Muscle of leg (tissue), 11 donors: Measurements from ENCODE around the gene ESPN. TPM values are rescaled to one million over a fixed set of nuclear protein-coding genes. Genes with fewer than 3 reads are reported as not detected.

Experiments used
- DNase-seq: peaks from one replicate; pipeline ENCODE4 v3.0.0; 2013
- H3K27ac ChIP-seq: one replicate; pipeline ENCODE4 v1.5.1; 2013; ENCODE audit warnings: mild to moderate bottlenecking, low read length, control low read depth
- H3K27me3 ChIP-seq: one replicate; pipeline ENCODE4 v1.6.1; 2013; ENCODE audit warnings: low read length; ENCODE audit not compliant: control insufficient read depth, insufficient read depth
- H3K36me3 ChIP-seq: one replicate; pipeline ENCODE4 v1.6.1; 2013; ENCODE audit warnings: low read length; ENCODE audit not compliant: control insufficient read depth, insufficient read depth
- H3K4me1 ChIP-seq: one replicate; pipeline ENCODE4 v1.6.1; 2013; ENCODE audit warnings: low read length; ENCODE audit not compliant: control insufficient read depth, insufficient read depth
- H3K4me3 ChIP-seq: one replicate; pipeline ENCODE4 v1.5.1; 2013; ENCODE audit warnings: low read length, control low read depth
- H3K9me3 ChIP-seq: replicated peaks from 2 replicates; pipeline ENCODE4 v1.6.1; 2013; ENCODE audit warnings: low read depth, low read length; ENCODE audit not compliant: control insufficient read depth
- WGBS: methylation state at CpG from one replicate; pipeline ENCODE4 v1.1.5; 2013; ENCODE audit warnings: missing lambda C conversion rate; ENCODE audit not compliant: insufficient coverage; 5-methylcytosine and 5-hydroxymethylcytosine counted together
- polyA plus RNA-seq, 8 donors: library from polyadenylated mRNA; unstranded; fragments of 120-200 nt; gene quantifications; one replicate each; pipeline versions ENCODE4 v1.2.1 to v1.2.3, GENCODE V29; 2013; ENCODE audit warnings: inconsistent platforms in 1 of 8, low replicate concordance in 1 of 8; ENCODE audit not compliant: insufficient read length in 8 of 8, insufficient read depth in 1 of 8
- total RNA-seq: library from RNA; stranded (reverse); fragments of 120-200 nt; gene quantifications from one replicate; pipeline ENCODE4 v1.2.4, GENCODE V29; 2013

The ESPN gene
- total and polyA plus RNA-seq, 9 donors, result 0.22 to 14.3 (median 1.7) TPM

DNA sequence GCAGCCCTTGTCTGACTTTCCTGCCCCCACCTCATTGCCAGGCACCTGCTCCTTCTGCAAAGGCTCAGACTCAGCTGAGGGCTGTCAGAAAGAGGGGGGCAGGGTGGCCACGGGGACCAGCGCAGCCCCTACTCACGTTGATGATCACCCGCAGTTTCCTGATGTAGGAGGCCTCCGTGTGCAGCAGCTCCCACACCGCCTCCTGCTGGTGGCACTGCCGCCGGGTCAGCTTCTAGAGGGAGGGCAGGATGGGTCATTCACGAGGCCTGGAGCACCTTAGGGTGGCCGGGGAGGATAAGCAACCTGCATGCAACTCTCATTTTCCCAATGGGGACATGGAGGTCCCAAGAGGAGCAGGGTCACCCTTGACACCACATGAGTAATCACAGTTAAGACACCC lies 47.8 kb downstream of the ESPN start:
- peaks cover 37% of the 10 kb centered on the region for H3K36me3 ChIP-seq
- no peaks in the 10 kb centered on the region for H3K4me1 ChIP-seq
- H3K27me3 ChIP-seq, result no peaks in the 10 kb centered on the region
- 77% methylated on average over 10 of the region's 10 CpGs for WGBS
- no peak overlapping the region for H3K4me3 ChIP-seq
- DNase-seq, result no peak
- H3K9me3 ChIP-seq, result no peaks in the 10 kb centered on the region
- H3K27ac ChIP-seq, result no peak overlapping the region

DNA sequence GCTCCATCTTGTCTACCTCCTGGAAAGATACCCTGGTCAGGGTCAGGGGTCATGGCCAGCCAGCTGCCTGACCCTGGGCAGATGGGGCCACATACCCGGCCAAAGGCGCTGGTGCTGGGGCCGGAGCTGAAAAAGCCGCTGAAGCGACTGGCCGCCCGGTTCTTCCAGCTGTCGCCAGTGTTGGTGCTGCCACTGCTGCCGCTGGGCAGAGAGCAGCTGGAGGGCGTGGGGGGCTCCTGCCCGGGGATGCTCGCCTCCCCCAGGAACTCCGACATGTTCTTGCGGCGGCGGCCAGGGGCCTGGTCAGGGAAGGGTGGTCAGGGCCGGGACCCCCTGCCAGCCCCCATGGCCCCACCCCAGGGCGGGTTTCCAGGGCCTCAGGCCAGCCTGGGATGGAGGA lies 48.6 kb downstream of the ESPN start:
- Histone ChIP-seq H3K27ac (no peak overlapping the region), H3K4me1 (no peaks in the 10 kb centered on the region), H3K27me3 (no peaks in the 10 kb centered on the region), H3K36me3 (peaks cover 30% of the 10 kb centered on the region), H3K9me3 (no peaks in the 10 kb centered on the region), H3K4me3 (no peak overlapping the region)
- 93% methylated on average over 12 of the region's 18 CpGs for WGBS
- DNase-seq, result no peak

GRCh38 chr1:6473974-6474814 lies 49.6 kb downstream of the ESPN start:
- no peak for DNase-seq
- 71% methylated on average over 10 of the region's 33 CpGs for whole genome bisulfite sequencing
- Histone ChIP-seq H3K27ac (no peak overlapping the region), H3K27me3 (no peaks in the 10 kb centered on the region), H3K4me3 (no peak overlapping the region), H3K4me1 (no peaks in the 10 kb centered on the region), H3K36me3 (peaks cover 25% of the 10 kb centered on the region), H3K9me3 (no peaks in the 10 kb centered on the region)

DNA sequence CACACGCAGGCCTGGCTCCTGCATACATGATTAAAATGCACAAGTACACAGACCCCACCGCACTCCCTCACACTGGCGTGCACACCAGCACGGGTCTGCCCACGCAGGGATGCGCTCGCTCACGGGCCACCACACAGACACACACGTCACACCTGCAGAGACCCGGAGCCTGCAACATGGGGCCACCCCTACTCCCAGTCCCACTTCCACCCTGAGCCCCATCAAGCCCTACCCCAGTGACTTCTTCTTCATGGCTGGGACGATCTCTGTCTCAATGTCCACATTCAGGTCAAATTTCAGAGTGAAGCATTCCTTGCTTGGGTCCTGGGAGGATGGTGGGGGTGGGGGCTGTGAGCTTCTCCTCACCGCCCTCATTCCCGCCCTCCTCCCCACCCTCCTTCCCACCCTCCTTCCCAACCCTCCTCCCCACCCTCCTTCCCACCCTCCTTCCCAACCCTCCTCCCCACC lies 50.3 kb downstream of the ESPN start:
- 73% methylated on average over 9 of the region's 13 CpGs for WGBS
- H3K4me1 ChIP-seq, result no peaks in the 10 kb centered on the region
- DNase-seq, result no peak
- no peak overlapping the region for H3K4me3 ChIP-seq
- H3K9me3 ChIP-seq, result no peaks in the 10 kb centered on the region
- no peak overlapping the region for H3K27ac ChIP-seq
- H3K27me3 ChIP-seq, result no peaks in the 10 kb centered on the region
- peaks cover 22% of the 10 kb centered on the region for H3K36me3 ChIP-seq

- peaks cover 18% of the 10 kb centered on the region for H3K36me3 ChIP-seq
- no peak overlapping the region for H3K27ac ChIP-seq
- no peaks in the 10 kb centered on the region for H3K9me3 ChIP-seq
- 20% methylated on average over 25 of the region's 33 CpGs for WGBS
- H3K4me1 ChIP-seq, result no peaks in the 10 kb centered on the region
- no peaks in the 10 kb centered on the region for H3K27me3 ChIP-seq
- H3K4me3 ChIP-seq, result no peak overlapping the region
- no peak for DNase-seq
Observed at GRCh38 chr1:6475381-6476133, 51.0 kb downstream of the ESPN start.

GRCh38 chr1:6476483-6476882 lies 51.9 kb downstream of the ESPN start:
- Histone ChIP-seq H3K4me1 (no peaks in the 10 kb centered on the region), H3K4me3 (no peak overlapping the region), H3K9me3 (no peaks in the 10 kb centered on the region), H3K27me3 (no peaks in the 10 kb centered on the region), H3K36me3 (peaks cover 18% of the 10 kb centered on the region), H3K27ac (no peak overlapping the region)
- 81% methylated on average over 5 of the region's 5 CpGs for WGBS
- no peak for DNase-seq

GRCh38 chr1:6477039-6477820 lies 52.7 kb downstream of the ESPN start:
- Histone ChIP-seq H3K36me3 (peaks cover 14% of the 10 kb centered on the region), H3K9me3 (no peaks in the 10 kb centered on the region), H3K4me1 (no peaks in the 10 kb centered on the region), H3K27me3 (no peaks in the 10 kb centered on the region), H3K4me3 (no peak overlapping the region), H3K27ac (no peak overlapping the region)
- 59% methylated on average over 24 of the region's 24 CpGs for WGBS
- DNase-seq, result no peak

DNA sequence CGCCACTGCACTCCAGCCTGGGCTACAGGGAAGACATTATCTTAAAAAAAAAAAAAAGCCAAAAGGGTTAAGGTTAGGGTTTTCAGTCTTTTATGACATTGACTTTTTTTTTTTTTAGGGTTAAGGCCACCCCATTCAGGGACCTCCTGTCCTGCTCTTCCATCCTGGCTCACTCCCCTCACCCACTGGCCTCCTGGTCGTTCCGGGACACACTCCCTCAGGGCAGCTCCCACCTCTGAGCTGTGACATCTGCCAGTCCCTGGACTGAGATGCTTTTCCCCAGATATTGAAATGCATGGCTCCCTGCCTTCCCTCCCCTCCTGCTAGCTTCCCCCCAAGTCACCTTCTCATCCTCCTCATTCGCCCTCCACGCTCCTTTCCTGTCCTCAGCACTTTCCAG lies 57.2 kb downstream of the ESPN start:
- peaks cover 31% of the 10 kb centered on the region for H3K27me3 ChIP-seq
- H3K9me3 ChIP-seq, result no peaks in the 10 kb centered on the region
- H3K4me3 ChIP-seq, result no peak overlapping the region
- no peaks in the 10 kb centered on the region for H3K36me3 ChIP-seq
- peaks cover 23% of the 10 kb centered on the region for H3K4me1 ChIP-seq
- DNase-seq, result no peak
- 81% methylated on average over 4 of the region's 5 CpGs for WGBS
- no peak overlapping the region for H3K27ac ChIP-seq

DNA sequence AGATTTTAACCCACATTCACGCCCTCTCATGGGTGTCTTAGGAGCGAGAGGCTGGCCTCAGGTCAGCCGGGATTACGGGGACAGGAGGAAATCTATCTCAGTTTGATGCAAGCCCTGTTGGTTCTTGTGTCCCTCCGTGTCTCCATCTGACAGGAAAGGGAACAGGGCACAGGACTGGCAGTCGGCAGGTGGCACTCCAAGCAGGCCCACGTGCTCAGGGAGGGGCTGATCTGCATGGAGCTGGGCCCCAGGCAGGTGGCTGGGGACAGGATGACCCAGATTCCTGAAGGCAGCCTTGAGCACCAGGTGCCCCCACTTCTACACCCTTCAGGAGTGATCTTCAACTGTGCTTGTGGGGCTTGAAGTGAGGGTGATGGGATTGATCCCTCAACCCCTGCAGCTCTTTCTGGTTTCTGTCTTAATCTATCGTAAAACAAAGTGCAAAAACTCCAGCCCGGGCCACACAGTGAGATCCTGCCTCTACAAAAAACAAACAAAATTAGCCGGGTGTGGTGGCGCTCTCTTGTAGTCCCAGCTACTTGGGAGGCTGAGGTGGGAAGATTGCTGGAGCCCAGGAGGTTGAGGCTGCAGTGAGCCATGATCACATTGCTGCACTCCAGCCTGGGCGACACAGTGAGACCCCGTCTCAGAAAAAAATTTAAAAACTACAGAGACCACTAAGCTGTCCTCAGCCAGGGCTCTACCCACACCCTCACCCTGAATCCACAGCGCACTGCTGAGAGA lies 58.6 kb downstream of the ESPN start:
- DNase-seq, result no peak
- Histone ChIP-seq H3K27ac (no peak overlapping the region), H3K4me1 (peaks cover 23% of the 10 kb centered on the region), H3K4me3 (no peak overlapping the region), H3K36me3 (no peaks in the 10 kb centered on the region), H3K27me3 (peaks cover 32% of the 10 kb centered on the region), H3K9me3 (no peaks in the 10 kb centered on the region)
- WGBS, result 82% methylated on average over 10 of the region's 14 CpGs
